ENCODE data around the gene DAG1. TPM values are rescaled to one million over a fixed set of nuclear protein-coding genes. Genes with fewer than 3 reads are reported as not detected.

DAG1 gene
- polyA plus RNA-seq, 1 donor (not counting 4 experiments of a cell fraction or from before 2014, with no cell fraction given): 22.0 TPM

- dilution Hi-C loops (cut with MboI; ENCODE audit: extremely low pct_ligation_motif_present, low sequenced_read_pairs): no loop called here
- Histone ChIP-seq H3K9me3 (ENCODE audit: control insufficient read depth, low read depth, low read length) (no peaks in the 10 kb centered on the region), H3K9ac (ENCODE audit: control insufficient read depth, extremely low read depth, insufficient read depth, low read length) (peak overlapping the region; percentile 2), H3K79me2 (ENCODE audit: control insufficient read depth, insufficient read depth, low read length) (no peaks in the 10 kb centered on the region), H3K36me3 (ENCODE audit: control insufficient read depth in 2 of 2, extremely low read depth in 1 of 2, insufficient read depth in 2 of 2, low read length in 2 of 2) (no peaks in the 10 kb centered on the region), H3K4me2 (ENCODE audit: control insufficient read depth, extremely low read depth, insufficient read depth, low read depth, low read length) (peak overlapping the region; percentile 52), H3K27me3 (ENCODE audit: control insufficient read depth, extremely low read depth, insufficient read depth, low read length) (no peaks in the 10 kb centered on the region), H4K20me1 (ENCODE audit: control insufficient read depth, extremely low read depth, insufficient read depth, low read length) (no peaks in the 10 kb centered on the region), H3K4me3 (ENCODE audit: control insufficient read depth in 2 of 3, extremely low read depth in 1 of 3, insufficient read depth in 2 of 3, low read depth in 1 of 3, low read length in 3 of 3) (peak overlapping the region in 1 of 3 experiments; percentile 6), H3K9me1 (ENCODE audit: control insufficient read depth, extremely low read depth, insufficient read depth, low read length) (peaks cover 2% of the 10 kb centered on the region), H2AFZ (ENCODE audit: control insufficient read depth, low read length) (peak overlapping the region; percentile 69), H3K4me1 (ENCODE audit: control insufficient read depth, extremely low read depth, insufficient read depth, low read length) (peaks cover 19% of the 10 kb centered on the region), H3K27ac (ENCODE audit: control insufficient read depth, insufficient read depth, low read length) (peak overlapping the region; percentile 25)
- FAIRE-seq (no peak), DNase-seq (ENCODE audit: low read depth, low spot score) (no peak)
- TF ChIP-seq, protein P1, sequence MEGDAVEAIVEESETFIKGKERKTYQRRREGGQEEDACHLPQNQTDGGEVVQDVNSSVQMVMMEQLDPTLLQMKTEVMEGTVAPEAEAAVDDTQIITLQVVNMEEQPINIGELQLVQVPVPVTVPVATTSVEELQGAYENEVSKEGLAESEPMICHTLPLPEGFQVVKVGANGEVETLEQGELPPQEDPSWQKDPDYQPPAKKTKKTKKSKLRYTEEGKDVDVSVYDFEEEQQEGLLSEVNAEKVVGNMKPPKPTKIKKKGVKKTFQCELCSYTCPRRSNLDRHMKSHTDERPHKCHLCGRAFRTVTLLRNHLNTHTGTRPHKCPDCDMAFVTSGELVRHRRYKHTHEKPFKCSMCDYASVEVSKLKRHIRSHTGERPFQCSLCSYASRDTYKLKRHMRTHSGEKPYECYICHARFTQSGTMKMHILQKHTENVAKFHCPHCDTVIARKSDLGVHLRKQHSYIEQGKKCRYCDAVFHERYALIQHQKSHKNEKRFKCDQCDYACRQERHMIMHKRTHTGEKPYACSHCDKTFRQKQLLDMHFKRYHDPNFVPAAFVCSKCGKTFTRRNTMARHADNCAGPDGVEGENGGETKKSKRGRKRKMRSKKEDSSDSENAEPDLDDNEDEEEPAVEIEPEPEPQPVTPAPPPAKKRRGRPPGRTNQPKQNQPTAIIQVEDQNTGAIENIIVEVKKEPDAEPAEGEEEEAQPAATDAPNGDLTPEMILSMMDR (optimal IDR thresholded peaks at IDR 0.05 in 1 of 3, IDR thresholded peaks at IDR 0.05 in 1 of 3, conservative IDR thresholded peaks at IDR 0.05 in 1 of 3; ENCODE audit: extremely low read depth in 1 of 3, insufficient read depth in 2 of 3, low read length in 3 of 3): no peak
- no peak for TF ChIP-seq EZH2 (IDR thresholded peaks at IDR 0.05; ENCODE audit: low read length)
These were observed 8.5 kb upstream of the DAG1 start for GRCh38 chr3:49461443-49462171.

GRCh38 chr3:49462222-49462621, 7.8 kb upstream of the DAG1 start:
- no peaks in the 10 kb centered on the region for H4K20me1 ChIP-seq (ENCODE audit: control insufficient read depth, extremely low read depth, insufficient read depth, low read length)
- dilution Hi-C loops (cut with MboI; ENCODE audit: extremely low pct_ligation_motif_present, low sequenced_read_pairs): no loop called here
- H3K4me1 ChIP-seq (ENCODE audit: control insufficient read depth, extremely low read depth, insufficient read depth, low read length): peaks cover 18% of the 10 kb centered on the region
- no peak overlapping the region for H3K4me3 ChIP-seq (ENCODE audit: control insufficient read depth in 2 of 3, extremely low read depth in 1 of 3, insufficient read depth in 2 of 3, low read depth in 1 of 3, low read length in 3 of 3)
- no peak for DNase-seq (ENCODE audit: low read depth, low spot score)
- peak overlapping the region; percentile 2 for H3K9ac ChIP-seq (ENCODE audit: control insufficient read depth, extremely low read depth, insufficient read depth, low read length)
- H2AFZ ChIP-seq (ENCODE audit: control insufficient read depth, low read length): peak overlapping the region; percentile 69
- FAIRE-seq: no peak
- peak overlapping the region; percentile 52 for H3K4me2 ChIP-seq (ENCODE audit: control insufficient read depth, extremely low read depth, insufficient read depth, low read depth, low read length)
- H3K36me3 ChIP-seq (ENCODE audit: control insufficient read depth in 2 of 2, extremely low read depth in 1 of 2, insufficient read depth in 2 of 2, low read length in 2 of 2): no peaks in the 10 kb centered on the region
- H3K9me3 ChIP-seq (ENCODE audit: control insufficient read depth, low read depth, low read length): no peaks in the 10 kb centered on the region
- peak overlapping the region; percentile 25 for H3K27ac ChIP-seq (ENCODE audit: control insufficient read depth, insufficient read depth, low read length)
- peaks cover 2% of the 10 kb centered on the region for H3K9me1 ChIP-seq (ENCODE audit: control insufficient read depth, extremely low read depth, insufficient read depth, low read length)
- no peaks in the 10 kb centered on the region for H3K79me2 ChIP-seq (ENCODE audit: control insufficient read depth, insufficient read depth, low read length)
- no peaks in the 10 kb centered on the region for H3K27me3 ChIP-seq (ENCODE audit: control insufficient read depth, extremely low read depth, insufficient read depth, low read length)
- TF ChIP-seq, protein P1 (optimal IDR thresholded peaks at IDR 0.05 in 1 of 3, IDR thresholded peaks at IDR 0.05 in 1 of 3, conservative IDR thresholded peaks at IDR 0.05 in 1 of 3; ENCODE audit: extremely low read depth in 1 of 3, insufficient read depth in 2 of 3, low read length in 3 of 3): no peak
- TF ChIP-seq EZH2 (IDR thresholded peaks at IDR 0.05; ENCODE audit: low read length): no peak

Data from keratinocyte (primary cell).